Neural cell (in vitro differentiated cells): ENCODE measurements around the gene SLC13A1. TPM values are rescaled to one million over a fixed set of nuclear protein-coding genes. Genes with fewer than 3 reads are reported as not detected.
A peak's percentile ranks its signal among the peaks of the same experiment; 100 is the strongest.

Experiments
- H2AFZ ChIP-seq: fragments of 200-600, 300-800 bp; sonication (generic), shearing (Covaris generic); 2 replicates; pipeline ENCODE4 v1.6.0; 2014; ENCODE audit warnings: low read depth, mild to moderate bottlenecking, antibody characterized with exemption, low read length, moderate library complexity
- H3F3A ChIP-seq: fragments of 200-600 bp; shearing (Covaris generic); 2 replicates; pipeline ENCODE4 v1.6.1; 2016; ENCODE audit warnings: mild to moderate bottlenecking, moderate library complexity, mixed read lengths, antibody characterized with exemption, low read length; ENCODE audit not compliant: insufficient read depth, poor library complexity, severe bottlenecking
- H3K27ac ChIP-seq: fragments of 200-600, 300-800 bp; sonication (generic), shearing (Covaris generic); 2 replicates; pipeline ENCODE4 v1.5.1; 2014; ENCODE audit warnings: mild to moderate bottlenecking, low read length, moderate library complexity
- H3K27me3 ChIP-seq: fragments of 300-800, 200-600 bp; sonication (generic), shearing (Covaris generic); 2 replicates; pipeline ENCODE4 v1.6.0; 2014; ENCODE audit warnings: mild to moderate bottlenecking, low read depth, low read length, moderate library complexity; ENCODE audit not compliant: insufficient read depth
- H3K36me3 ChIP-seq: fragments of 300-800, 200-600 bp; sonication (generic), shearing (Covaris generic); 2 replicates; pipeline ENCODE4 v1.5.1; 2014; ENCODE audit warnings: mild to moderate bottlenecking, antibody characterized with exemption, low read length, moderate library complexity; ENCODE audit not compliant: insufficient read depth
- H3K4me2 ChIP-seq: fragments of 300-800, 200-600 bp; sonication (generic), shearing (Covaris generic); 2 replicates; pipeline ENCODE4 v1.6.0; 2014; ENCODE audit warnings: mild to moderate bottlenecking, low read length
- H3K4me3 ChIP-seq: fragments of 300-800, 200-600 bp; sonication (generic), shearing (Covaris generic); 2 replicates; pipeline ENCODE4 v1.5.1; 2014; ENCODE audit warnings: mild to moderate bottlenecking, low read length, moderate library complexity
- H3K79me2 ChIP-seq: fragments of 200-600 bp; shearing (Covaris generic); replicated peaks from 2 replicates; pipeline ENCODE4 v1.6.0; 2014; ENCODE audit warnings: mild to moderate bottlenecking, low read length, moderate library complexity; ENCODE audit not compliant: insufficient read depth
- H3K9ac ChIP-seq: fragments of 300-800, 200-600 bp; sonication (generic), shearing (Covaris generic); 2 replicates; pipeline ENCODE4 v1.6.1; 2016; ENCODE audit warnings: mild to moderate bottlenecking, low read length, mixed read lengths
- H3K9me2 ChIP-seq: fragments of 200-600 bp; shearing (Covaris generic); 2 replicates; pipeline ENCODE4 v1.6.1; 2016; ENCODE audit warnings: mild to moderate bottlenecking, low read length, mixed read lengths; ENCODE audit not compliant: insufficient read depth
- H3K9me3 ChIP-seq: fragments of 200-600, 300-800 bp; sonication (generic), shearing (Covaris generic); 2 replicates; pipeline ENCODE4 v1.6.1; 2016; ENCODE audit warnings: mild to moderate bottlenecking, mixed run types, low read length, moderate library complexity, mixed read lengths
- H4K20me1 ChIP-seq: fragments of 200-600 bp; shearing (Covaris generic); 2 replicates; pipeline ENCODE4 v1.6.1; 2016; ENCODE audit warnings: mild to moderate bottlenecking, mixed run types; ENCODE audit not compliant: insufficient read depth
- EP300 ChIP-seq: fragments of 450-650 bp; conservative IDR thresholded peaks from 2 replicates; pipeline ENCODE4 v1.6.1; 2014; ENCODE audit warnings: antibody characterized with exemption, mild to moderate bottlenecking, moderate library complexity; ENCODE audit not compliant: poor library complexity, severe bottlenecking
- EZH2 ChIP-seq: fragments of 200-600, 300-800 bp; shearing (Covaris generic), sonication (generic); IDR thresholded peaks from 2 replicates; pipeline ENCODE4 v1.6.1; 2014; ENCODE audit warnings: antibody characterized with exemption, low read length, borderline replicate concordance, mild to moderate bottlenecking; ENCODE audit not compliant: insufficient read depth, poor library complexity, severe bottlenecking
- MXI1 ChIP-seq: fragments of 450-650 bp; conservative IDR thresholded peaks from 2 replicates; pipeline ENCODE4 v1.6.1; 2014; ENCODE audit warnings: antibody characterized with exemption, mild to moderate bottlenecking; ENCODE audit not compliant: poor library complexity, severe bottlenecking
- POLR2AphosphoS5 ChIP-seq: IDR thresholded peaks from 2 replicates; pipeline ENCODE4 v1.6.1; 2012
- RAD21 ChIP-seq: fragments of 450-650 bp; conservative IDR thresholded peaks from 2 replicates; pipeline ENCODE4 v1.6.1; 2014; ENCODE audit warnings: antibody characterized with exemption, mild to moderate bottlenecking, moderate library complexity
- SMC3 ChIP-seq: fragments of 450-650 bp; conservative IDR thresholded peaks from 2 replicates; pipeline ENCODE4 v1.6.1; 2014; ENCODE audit warnings: antibody characterized with exemption, mild to moderate bottlenecking, moderate library complexity; ENCODE audit not compliant: poor library complexity
- TAF1 ChIP-seq: IDR thresholded peaks from 2 replicates; pipeline ENCODE4 v1.6.1; 2012; ENCODE audit warnings: low read depth
- polyA plus RNA-seq: library from polyadenylated mRNA; depleted of rRNA; stranded (reverse); fragments of >200 nt; gene quantifications from 2 replicates; pipeline ENCODE4 v1.2.3, GENCODE V29; 2014
- TF ChIP-seq, protein P1 (sequence below): fragments of 450-650 bp; IDR thresholded peaks from 2 replicates; pipeline ENCODE4 v1.5.1; 2014; ENCODE audit warnings: antibody characterized with exemption, mild to moderate bottlenecking, moderate library complexity; ENCODE audit not compliant: poor library complexity, severe bottlenecking
- TF ChIP-seq, protein P2 (sequence below): IDR thresholded peaks from 2 replicates; pipeline ENCODE4 v1.6.1; 2012; ENCODE audit warnings: borderline replicate concordance

The SLC13A1 gene
- polyA plus RNA-seq, 1 donor from 2014 or later = not detected

DNA sequence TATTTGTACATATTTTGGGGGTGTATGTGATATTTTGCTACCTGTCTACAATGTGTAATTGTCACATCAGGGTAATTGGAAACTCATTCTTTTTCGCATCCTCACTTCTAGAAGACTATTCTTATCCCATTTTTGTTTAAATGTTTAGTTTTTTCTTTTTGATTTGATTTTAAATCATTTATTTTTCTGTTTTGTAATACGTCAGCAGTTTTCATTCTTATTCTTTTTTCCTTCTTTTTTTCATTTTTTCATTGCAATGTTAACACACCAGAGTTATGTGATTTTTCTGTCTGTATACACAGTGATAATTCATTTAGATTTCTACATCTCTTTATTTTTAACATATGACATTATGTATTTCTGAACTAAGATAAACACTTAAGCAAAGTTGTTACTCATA, 85.5 kb downstream of the SLC13A1 start:
- H2AFZ ChIP-seq = no peak overlapping the region
- H3K9me3 ChIP-seq = no peaks in the 10 kb centered on the region
- H3K36me3 ChIP-seq = no peaks in the 10 kb centered on the region
- H3F3A ChIP-seq = no peaks in the 10 kb centered on the region
- H3K27ac ChIP-seq = no peak overlapping the region
- H3K79me2 ChIP-seq = no peaks in the 10 kb centered on the region
- no peak overlapping the region for H3K9ac ChIP-seq
- H3K9me2 ChIP-seq = no peaks in the 10 kb centered on the region
- no peak for TF ChIP-seq EZH2
- no peak for TF ChIP-seq EP300
- H3K4me3 ChIP-seq = no peak overlapping the region
- no peaks in the 10 kb centered on the region for H3K27me3 ChIP-seq
- H4K20me1 ChIP-seq = no peaks in the 10 kb centered on the region
- no peak overlapping the region for H3K4me2 ChIP-seq

GRCh38 chr7:123112833-123113232, 86.9 kb downstream of the SLC13A1 start:
- no peak overlapping the region for H3K9ac ChIP-seq
- H2AFZ ChIP-seq = no peak overlapping the region
- no peaks in the 10 kb centered on the region for H3K9me3 ChIP-seq
- peak overlapping the region; percentile 6 for H3K27ac ChIP-seq
- no peaks in the 10 kb centered on the region for H4K20me1 ChIP-seq
- no peaks in the 10 kb centered on the region for H3K36me3 ChIP-seq
- H3K27me3 ChIP-seq = no peaks in the 10 kb centered on the region
- H3K79me2 ChIP-seq = no peaks in the 10 kb centered on the region
- no peak overlapping the region for H3K4me3 ChIP-seq
- TF ChIP-seq, protein P1, sequence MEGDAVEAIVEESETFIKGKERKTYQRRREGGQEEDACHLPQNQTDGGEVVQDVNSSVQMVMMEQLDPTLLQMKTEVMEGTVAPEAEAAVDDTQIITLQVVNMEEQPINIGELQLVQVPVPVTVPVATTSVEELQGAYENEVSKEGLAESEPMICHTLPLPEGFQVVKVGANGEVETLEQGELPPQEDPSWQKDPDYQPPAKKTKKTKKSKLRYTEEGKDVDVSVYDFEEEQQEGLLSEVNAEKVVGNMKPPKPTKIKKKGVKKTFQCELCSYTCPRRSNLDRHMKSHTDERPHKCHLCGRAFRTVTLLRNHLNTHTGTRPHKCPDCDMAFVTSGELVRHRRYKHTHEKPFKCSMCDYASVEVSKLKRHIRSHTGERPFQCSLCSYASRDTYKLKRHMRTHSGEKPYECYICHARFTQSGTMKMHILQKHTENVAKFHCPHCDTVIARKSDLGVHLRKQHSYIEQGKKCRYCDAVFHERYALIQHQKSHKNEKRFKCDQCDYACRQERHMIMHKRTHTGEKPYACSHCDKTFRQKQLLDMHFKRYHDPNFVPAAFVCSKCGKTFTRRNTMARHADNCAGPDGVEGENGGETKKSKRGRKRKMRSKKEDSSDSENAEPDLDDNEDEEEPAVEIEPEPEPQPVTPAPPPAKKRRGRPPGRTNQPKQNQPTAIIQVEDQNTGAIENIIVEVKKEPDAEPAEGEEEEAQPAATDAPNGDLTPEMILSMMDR = no peak
- TF ChIP-seq, protein P2, sequence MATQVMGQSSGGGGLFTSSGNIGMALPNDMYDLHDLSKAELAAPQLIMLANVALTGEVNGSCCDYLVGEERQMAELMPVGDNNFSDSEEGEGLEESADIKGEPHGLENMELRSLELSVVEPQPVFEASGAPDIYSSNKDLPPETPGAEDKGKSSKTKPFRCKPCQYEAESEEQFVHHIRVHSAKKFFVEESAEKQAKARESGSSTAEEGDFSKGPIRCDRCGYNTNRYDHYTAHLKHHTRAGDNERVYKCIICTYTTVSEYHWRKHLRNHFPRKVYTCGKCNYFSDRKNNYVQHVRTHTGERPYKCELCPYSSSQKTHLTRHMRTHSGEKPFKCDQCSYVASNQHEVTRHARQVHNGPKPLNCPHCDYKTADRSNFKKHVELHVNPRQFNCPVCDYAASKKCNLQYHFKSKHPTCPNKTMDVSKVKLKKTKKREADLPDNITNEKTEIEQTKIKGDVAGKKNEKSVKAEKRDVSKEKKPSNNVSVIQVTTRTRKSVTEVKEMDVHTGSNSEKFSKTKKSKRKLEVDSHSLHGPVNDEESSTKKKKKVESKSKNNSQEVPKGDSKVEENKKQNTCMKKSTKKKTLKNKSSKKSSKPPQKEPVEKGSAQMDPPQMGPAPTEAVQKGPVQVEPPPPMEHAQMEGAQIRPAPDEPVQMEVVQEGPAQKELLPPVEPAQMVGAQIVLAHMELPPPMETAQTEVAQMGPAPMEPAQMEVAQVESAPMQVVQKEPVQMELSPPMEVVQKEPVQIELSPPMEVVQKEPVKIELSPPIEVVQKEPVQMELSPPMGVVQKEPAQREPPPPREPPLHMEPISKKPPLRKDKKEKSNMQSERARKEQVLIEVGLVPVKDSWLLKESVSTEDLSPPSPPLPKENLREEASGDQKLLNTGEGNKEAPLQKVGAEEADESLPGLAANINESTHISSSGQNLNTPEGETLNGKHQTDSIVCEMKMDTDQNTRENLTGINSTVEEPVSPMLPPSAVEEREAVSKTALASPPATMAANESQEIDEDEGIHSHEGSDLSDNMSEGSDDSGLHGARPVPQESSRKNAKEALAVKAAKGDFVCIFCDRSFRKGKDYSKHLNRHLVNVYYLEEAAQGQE = no peak
- TF ChIP-seq EZH2 (no peak), TAF1 (no peak), POLR2AphosphoS5 (peak; percentile 51), MXI1 (no peak), EP300 (peak; percentile 86)
- no peak overlapping the region for H3K4me2 ChIP-seq
- H3K9me2 ChIP-seq = no peaks in the 10 kb centered on the region
- H3F3A ChIP-seq = no peaks in the 10 kb centered on the region

DNA sequence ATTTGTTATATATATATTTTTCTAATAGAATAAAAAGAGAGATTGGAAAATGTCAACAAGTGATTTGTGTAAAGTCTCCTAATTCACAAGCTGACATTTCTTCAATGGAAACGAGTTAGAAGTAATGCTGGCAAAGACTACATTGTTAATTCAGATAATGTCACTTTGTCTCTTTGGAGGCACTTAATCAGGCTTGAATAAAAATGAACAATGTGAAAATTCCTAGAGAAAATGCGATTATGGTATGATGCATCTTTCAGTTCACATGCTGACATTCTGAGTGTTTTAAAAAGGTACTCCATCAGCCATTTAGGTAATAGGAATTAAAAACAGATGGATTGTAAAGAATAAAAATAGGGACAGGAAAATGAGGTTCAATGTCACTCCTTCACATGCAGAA, 100.1 kb downstream of the SLC13A1 start:
- TF ChIP-seq RAD21 (no peak), EZH2 (no peak), EP300 (no peak), SMC3 (no peak), POLR2AphosphoS5 (no peak)
- TF ChIP-seq, protein P2 = no peak
- TF ChIP-seq, protein P1 = no peak
- Histone ChIP-seq H3K36me3 (no peaks in the 10 kb centered on the region), H3K4me3 (no peak overlapping the region), H3K9ac (no peak overlapping the region), H3K9me3 (no peaks in the 10 kb centered on the region), H3K9me2 (no peaks in the 10 kb centered on the region), H3F3A (no peaks in the 10 kb centered on the region), H3K27me3 (no peaks in the 10 kb centered on the region), H3K4me2 (no peak overlapping the region), H3K27ac (no peak overlapping the region), H2AFZ (no peak overlapping the region), H4K20me1 (no peaks in the 10 kb centered on the region), H3K79me2 (no peaks in the 10 kb centered on the region)
